Dendritic cell treated with granulocyte-macrophage colony-stimulating factor and Interleukin-4, amounts not matched to agents 40 ng/mL and 50 ng/mL, for 4 days (primary cell): Measurements from ENCODE around the gene CAPN11.

ENCODE experiments used
- H3K27ac Mint-ChIP-seq: one replicate; pipeline ENCODE4 v1.8.0; 2022; ENCODE audit warnings: mild to moderate bottlenecking, mixed read lengths
- H3K27me3 Mint-ChIP-seq: one replicate; pipeline ENCODE4 v1.8.0; 2022; ENCODE audit warnings: mild to moderate bottlenecking, mixed read lengths
- H3K36me3 Mint-ChIP-seq: one replicate; pipeline ENCODE4 v1.8.0; 2022; ENCODE audit warnings: low read depth, mixed read lengths
- H3K4me1 Mint-ChIP-seq: one replicate; pipeline ENCODE4 v1.8.0; 2022; ENCODE audit warnings: low read depth, mixed read lengths
- H3K4me3 Mint-ChIP-seq: one replicate; pipeline ENCODE4 v1.8.0; 2022; ENCODE audit warnings: mild to moderate bottlenecking, moderate library complexity, mixed read lengths
- H3K9me3 Mint-ChIP-seq: one replicate; pipeline ENCODE4 v1.8.0; 2022; ENCODE audit warnings: mixed read lengths
- intact Hi-C: fragments of 100-400 bp; cut with micrococcal nuclease; formaldehyde crosslinking; loops from one replicate; pipeline ENCODE4 v1.15.0; 2022

Gene CAPN11

DNA sequence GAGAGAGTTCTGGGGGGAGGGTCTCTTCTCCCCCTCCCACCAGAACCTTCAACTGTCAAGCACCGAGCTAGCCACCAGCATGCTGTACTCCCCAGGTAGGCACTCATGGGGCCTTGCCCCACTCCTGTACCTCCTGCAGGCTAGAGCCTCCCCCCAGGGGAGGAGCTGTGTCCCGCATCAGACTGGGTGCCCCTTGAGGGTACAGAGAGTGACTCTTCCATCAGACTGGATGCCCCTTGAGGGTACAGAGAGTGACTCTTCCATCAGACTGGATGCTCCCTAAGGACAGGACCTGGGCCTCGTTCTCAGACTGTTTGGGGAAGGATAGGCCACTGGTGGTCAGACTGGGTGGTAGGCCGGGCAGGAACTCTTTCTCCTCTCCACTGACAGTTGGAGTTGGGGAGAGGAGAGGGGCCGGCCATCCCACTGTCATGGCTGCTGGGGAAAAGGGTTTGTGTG is at the start of gene CAPN11:
Gene CAPN11 (plus strand): TSS at position 51 of the 459 bp plus-strand sequence. CDS start 29 bp downstream, at position 80.
- Mint-ChIP-seq H3K9me3 (no peaks in the 10 kb centered on the region), H3K4me1 (peaks cover 12% of the 10 kb centered on the region), H3K36me3 (peaks cover 13% of the 10 kb centered on the region), H3K27ac (no peak within 1 kb of the TSS), H3K27me3 (peaks cover 3% of the 10 kb centered on the region), H3K4me3 (no peak within 1 kb of the TSS)
- intact Hi-C loops, result no loop called here

- intact Hi-C loops, result no loop called here
- no peak overlapping the region for H3K27ac Mint-ChIP-seq
- H3K27me3 Mint-ChIP-seq, result no peaks in the 10 kb centered on the region
- peaks cover 88% of the 10 kb centered on the region for H3K36me3 Mint-ChIP-seq
- peaks cover 19% of the 10 kb centered on the region for H3K4me1 Mint-ChIP-seq
- no peak overlapping the region for H3K4me3 Mint-ChIP-seq
- H3K9me3 Mint-ChIP-seq, result no peaks in the 10 kb centered on the region
Measured at GRCh38 chr6:44109212-44109611, 49.4 kb upstream of the CAPN11 start.

DNA sequence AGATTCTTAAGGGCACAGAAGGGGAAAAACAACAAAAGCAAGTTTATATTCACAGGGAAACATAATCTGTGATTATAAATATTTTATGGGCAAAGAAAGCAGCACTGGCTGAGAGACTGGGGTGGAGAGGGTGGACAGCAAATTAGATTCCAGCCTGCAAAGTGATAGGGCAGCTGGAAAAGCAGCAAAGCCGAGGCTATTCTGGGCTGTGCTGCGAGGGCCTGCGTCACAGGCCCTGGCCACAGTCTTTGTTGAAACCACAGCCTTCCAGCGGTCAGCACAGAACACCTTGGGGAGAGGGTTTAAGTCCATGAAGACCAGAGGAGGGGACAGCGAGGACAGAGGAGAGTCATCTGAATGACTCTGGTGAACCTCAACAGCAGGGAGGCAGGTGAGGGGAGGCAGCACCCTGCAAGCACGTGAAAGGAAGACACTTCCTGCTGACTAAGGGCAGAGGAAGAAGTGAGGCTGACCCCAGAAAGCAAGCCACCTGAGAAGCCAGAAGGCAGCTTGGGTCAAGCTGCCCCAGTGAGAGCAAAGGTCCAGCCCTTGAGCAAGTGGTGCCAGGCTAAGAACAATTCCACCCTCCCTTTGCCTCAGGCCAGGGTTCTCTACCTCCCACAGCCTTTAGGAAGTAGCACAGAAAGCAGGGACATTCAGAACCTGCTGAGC is 48.5 kb upstream of the CAPN11 start:
- Mint-ChIP-seq H3K4me3 (no peak overlapping the region), H3K36me3 (peaks cover 86% of the 10 kb centered on the region), H3K27ac (no peak overlapping the region), H3K9me3 (no peaks in the 10 kb centered on the region), H3K27me3 (no peaks in the 10 kb centered on the region), H3K4me1 (peaks cover 10% of the 10 kb centered on the region)
- intact Hi-C loops, result no loop called here

GRCh38 chr6:44110966-44111365 is 47.7 kb upstream of the CAPN11 start:
- Mint-ChIP-seq H3K27ac (no peak overlapping the region), H3K4me1 (peaks cover 2% of the 10 kb centered on the region), H3K9me3 (no peaks in the 10 kb centered on the region), H3K27me3 (no peaks in the 10 kb centered on the region), H3K4me3 (no peak overlapping the region), H3K36me3 (peaks cover 86% of the 10 kb centered on the region)
- intact Hi-C loops, result no loop called here

- no peak overlapping the region for H3K27ac Mint-ChIP-seq
Measured at GRCh38 chr6:44111434-44112417, 46.9 kb upstream of the CAPN11 start.

DNA sequence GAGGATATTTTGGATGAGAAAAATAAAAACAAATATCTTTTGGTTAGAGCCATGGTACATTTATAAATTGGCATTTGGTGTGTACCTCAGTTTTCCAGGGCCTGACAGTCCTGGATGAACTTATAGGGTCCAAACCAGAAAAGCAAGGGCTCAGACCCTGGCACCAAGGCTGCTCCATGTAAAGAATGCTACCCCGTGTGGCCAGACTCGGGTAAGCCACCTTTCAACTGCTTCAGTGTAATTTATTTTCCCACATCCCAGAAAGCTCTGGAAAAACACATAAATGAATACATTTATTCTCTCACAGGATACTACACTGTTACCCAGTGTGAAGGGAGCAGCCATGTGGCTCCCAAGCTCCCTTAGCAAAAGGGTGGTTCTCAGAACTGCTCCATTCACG is 45.2 kb upstream of the CAPN11 start:
- peaks cover 7% of the 10 kb centered on the region for H3K4me1 Mint-ChIP-seq
- no peaks in the 10 kb centered on the region for H3K27me3 Mint-ChIP-seq
- H3K27ac Mint-ChIP-seq, result no peak overlapping the region
- H3K4me3 Mint-ChIP-seq, result no peak overlapping the region
- intact Hi-C loops, result no loop called here
- H3K36me3 Mint-ChIP-seq, result peaks cover 75% of the 10 kb centered on the region
- H3K9me3 Mint-ChIP-seq, result no peaks in the 10 kb centered on the region

More at GRCh38 chr6:44111434-44112417, 46.9 kb upstream of the CAPN11 start:
- Mint-ChIP-seq H3K36me3 (peaks cover 89% of the 10 kb centered on the region), H3K9me3 (no peaks in the 10 kb centered on the region), H3K4me3 (no peak overlapping the region), H3K27me3 (no peaks in the 10 kb centered on the region), H3K4me1 (peaks cover under 1% of the 10 kb centered on the region)
- intact Hi-C loops, result no loop called here

GRCh38 chr6:44115866-44116265 is 42.8 kb upstream of the CAPN11 start:
- no peak overlapping the region for H3K27ac Mint-ChIP-seq
- intact Hi-C loops, result no loop called here
- H3K4me1 Mint-ChIP-seq, result peaks cover 24% of the 10 kb centered on the region
- no peaks in the 10 kb centered on the region for H3K9me3 Mint-ChIP-seq
- peaks cover 50% of the 10 kb centered on the region for H3K36me3 Mint-ChIP-seq
- no peak overlapping the region for H3K4me3 Mint-ChIP-seq
- H3K27me3 Mint-ChIP-seq, result no peaks in the 10 kb centered on the region

DNA sequence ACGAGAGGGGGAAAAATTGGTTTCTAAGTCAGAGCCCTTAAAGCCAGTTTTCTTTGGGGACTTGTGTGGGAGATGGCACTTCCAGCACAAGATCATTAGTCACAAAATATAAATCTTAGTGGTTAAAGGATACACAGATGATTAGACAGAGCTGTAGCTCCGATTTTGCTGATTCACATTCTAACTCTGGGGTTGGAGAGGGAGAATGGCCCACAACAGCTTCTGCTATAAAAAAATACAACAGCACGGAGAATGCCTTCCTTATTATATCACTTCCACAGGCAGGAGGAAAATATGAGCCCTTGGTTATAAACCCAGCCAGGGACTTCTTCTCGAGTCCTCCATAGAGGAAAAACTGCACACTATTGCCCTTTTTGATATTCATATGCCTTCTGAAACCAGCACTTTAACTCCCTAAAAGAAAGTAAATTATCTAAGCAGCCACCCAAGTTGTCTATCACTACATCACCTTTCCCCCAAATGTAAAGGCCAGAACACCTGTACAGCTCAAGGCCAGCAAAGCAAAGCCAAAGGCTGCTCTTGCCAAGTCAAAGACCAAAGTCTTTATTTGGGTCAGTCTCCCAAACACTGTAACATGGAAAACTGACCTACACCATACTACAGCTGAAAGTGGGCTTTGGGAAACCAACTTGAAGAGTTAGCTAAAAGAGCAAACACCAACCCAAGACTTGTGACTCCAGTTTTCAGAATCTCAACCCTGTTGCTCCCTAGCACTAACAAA is 41.8 kb upstream of the CAPN11 start:
- intact Hi-C loops, result no loop called here
- peaks cover 33% of the 10 kb centered on the region for H3K4me1 Mint-ChIP-seq
- no peak overlapping the region for H3K4me3 Mint-ChIP-seq
- peaks cover 41% of the 10 kb centered on the region for H3K36me3 Mint-ChIP-seq
- no peaks in the 10 kb centered on the region for H3K9me3 Mint-ChIP-seq
- no peaks in the 10 kb centered on the region for H3K27me3 Mint-ChIP-seq
- H3K27ac Mint-ChIP-seq, result no peak overlapping the region

GRCh38 chr6:44117397-44118128 is 41.1 kb upstream of the CAPN11 start:
- Mint-ChIP-seq H3K4me3 (no peak overlapping the region), H3K4me1 (peaks cover 40% of the 10 kb centered on the region), H3K27me3 (no peaks in the 10 kb centered on the region), H3K27ac (no peak overlapping the region), H3K9me3 (no peaks in the 10 kb centered on the region), H3K36me3 (peaks cover 34% of the 10 kb centered on the region)
- intact Hi-C loops, result no loop called here

GRCh38 chr6:44119704-44120262 is 38.8 kb upstream of the CAPN11 start:
- H3K36me3 Mint-ChIP-seq, result peaks cover 16% of the 10 kb centered on the region
- peaks cover 62% of the 10 kb centered on the region for H3K4me1 Mint-ChIP-seq
- intact Hi-C loops, result no loop called here
- no peaks in the 10 kb centered on the region for H3K27me3 Mint-ChIP-seq
- H3K9me3 Mint-ChIP-seq, result no peaks in the 10 kb centered on the region
- H3K4me3 Mint-ChIP-seq, result no peak overlapping the region
- peak overlapping the region; percentile 1 for H3K27ac Mint-ChIP-seq

GRCh38 chr6:44120692-44121443 is 37.8 kb upstream of the CAPN11 start:
- Mint-ChIP-seq H3K9me3 (no peaks in the 10 kb centered on the region), H3K4me1 (peaks cover 67% of the 10 kb centered on the region), H3K27ac (no peak overlapping the region), H3K4me3 (no peak overlapping the region), H3K27me3 (no peaks in the 10 kb centered on the region), H3K36me3 (peaks cover 11% of the 10 kb centered on the region)
- intact Hi-C loops, result no loop called here

DNA sequence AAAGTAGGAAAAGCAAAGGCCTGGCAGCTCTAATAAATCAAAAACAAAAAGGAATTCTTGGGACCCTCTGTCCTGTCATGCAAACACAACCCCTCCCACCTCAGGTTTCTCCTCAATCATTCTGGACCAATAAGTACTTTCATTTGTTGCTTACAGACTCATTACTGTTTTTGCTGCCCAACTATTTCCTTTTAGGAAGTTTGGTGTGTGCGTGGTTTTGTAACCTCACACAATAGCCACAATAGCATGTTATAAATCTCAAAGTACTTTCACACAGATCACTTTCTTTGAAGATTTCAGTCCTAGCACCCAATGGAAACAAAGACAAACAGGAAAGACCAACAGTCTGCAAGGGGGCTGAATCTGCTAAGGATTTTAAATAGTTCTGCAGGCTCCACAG is 35.8 kb upstream of the CAPN11 start:
- Mint-ChIP-seq H3K36me3 (peaks cover 18% of the 10 kb centered on the region), H3K4me1 (peaks cover 68% of the 10 kb centered on the region), H3K27ac (no peak overlapping the region), H3K27me3 (no peaks in the 10 kb centered on the region), H3K4me3 (no peak overlapping the region), H3K9me3 (no peaks in the 10 kb centered on the region)
- intact Hi-C loops, result no loop called here
